ENCODE measurements around the gene CCDC150.

DNA sequence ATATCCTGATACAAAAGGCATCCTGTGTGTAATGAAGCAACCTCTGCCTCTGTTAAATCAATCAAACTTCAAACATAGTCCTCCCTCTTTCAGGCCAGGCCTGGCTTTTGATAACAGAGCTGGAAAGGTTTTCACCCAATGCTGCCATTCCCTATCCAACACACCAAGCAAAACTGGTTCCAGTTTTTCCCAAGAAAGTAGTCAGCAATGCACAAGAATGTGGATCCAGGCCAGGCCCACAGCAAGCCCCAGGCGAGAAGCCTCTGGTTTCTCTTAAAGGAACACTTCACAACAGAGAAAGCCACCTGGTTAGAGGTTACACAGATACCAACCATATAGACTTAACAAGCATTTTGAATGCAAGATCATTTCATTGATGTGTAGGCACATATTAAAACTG is 49.2 kb upstream of the CCDC150 start:
- TF ChIP-seq, protein P1, sequence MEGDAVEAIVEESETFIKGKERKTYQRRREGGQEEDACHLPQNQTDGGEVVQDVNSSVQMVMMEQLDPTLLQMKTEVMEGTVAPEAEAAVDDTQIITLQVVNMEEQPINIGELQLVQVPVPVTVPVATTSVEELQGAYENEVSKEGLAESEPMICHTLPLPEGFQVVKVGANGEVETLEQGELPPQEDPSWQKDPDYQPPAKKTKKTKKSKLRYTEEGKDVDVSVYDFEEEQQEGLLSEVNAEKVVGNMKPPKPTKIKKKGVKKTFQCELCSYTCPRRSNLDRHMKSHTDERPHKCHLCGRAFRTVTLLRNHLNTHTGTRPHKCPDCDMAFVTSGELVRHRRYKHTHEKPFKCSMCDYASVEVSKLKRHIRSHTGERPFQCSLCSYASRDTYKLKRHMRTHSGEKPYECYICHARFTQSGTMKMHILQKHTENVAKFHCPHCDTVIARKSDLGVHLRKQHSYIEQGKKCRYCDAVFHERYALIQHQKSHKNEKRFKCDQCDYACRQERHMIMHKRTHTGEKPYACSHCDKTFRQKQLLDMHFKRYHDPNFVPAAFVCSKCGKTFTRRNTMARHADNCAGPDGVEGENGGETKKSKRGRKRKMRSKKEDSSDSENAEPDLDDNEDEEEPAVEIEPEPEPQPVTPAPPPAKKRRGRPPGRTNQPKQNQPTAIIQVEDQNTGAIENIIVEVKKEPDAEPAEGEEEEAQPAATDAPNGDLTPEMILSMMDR (conservative IDR thresholded peaks at IDR 0.05; ENCODE audit: low read depth, low read length): no peak
- no peak for TF ChIP-seq EZH2 (IDR thresholded peaks at IDR 0.05; ENCODE audit: borderline replicate concordance, low read depth, low read length, poor library complexity, severe bottlenecking)
